HG03196 (cell line): ENCODE measurements around the gene GPC4.

ENCODE experiments used
- ATAC-seq: cut with Tn5 transposase; IDR thresholded peaks from one replicate; pipeline ENCODE4 v1.9.1; 2021; ENCODE audit not compliant: unreplicated experiment

Gene GPC4

DNA sequence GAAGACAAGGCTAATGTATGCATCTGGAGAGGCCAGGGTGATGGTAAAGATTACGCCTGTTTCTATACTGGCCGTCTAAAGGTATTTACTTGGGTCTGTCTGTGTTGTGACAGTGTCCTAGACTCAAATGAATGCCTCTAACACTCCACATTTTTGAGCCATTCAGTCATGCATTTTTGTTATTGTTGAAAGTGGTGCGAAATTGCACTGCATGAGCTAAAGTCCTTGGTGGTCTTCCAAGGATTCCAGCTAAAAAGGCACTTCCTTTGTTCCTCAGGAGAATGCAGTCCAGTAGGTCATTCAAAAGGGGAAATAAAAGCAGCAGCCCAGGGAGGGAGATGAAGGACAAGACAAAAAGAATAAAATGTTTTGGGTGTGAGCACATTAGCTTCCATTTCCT, 3.0 kb downstream of the GPC4 start:
- no peak for ATAC-seq

DNA sequence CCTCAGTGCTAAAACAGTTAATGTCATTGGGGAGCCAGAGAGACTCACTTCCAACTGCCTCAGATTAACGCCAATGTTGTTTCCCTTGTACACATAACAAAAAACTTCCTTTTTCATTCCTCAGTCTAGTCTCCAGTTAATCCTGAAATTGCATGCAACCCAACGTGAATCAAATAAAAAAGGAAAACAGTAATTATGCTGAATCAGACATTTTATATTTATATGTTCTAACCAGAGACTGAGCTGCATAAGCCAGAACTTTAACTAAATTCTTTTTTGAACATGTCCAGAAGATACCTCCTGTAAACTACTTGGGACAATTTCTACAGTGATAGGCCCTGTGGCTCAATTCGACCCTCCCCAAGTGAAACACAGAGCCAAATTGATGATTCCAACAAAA, 4.7 kb downstream of the GPC4 start:
- ATAC-seq: no peak

DNA sequence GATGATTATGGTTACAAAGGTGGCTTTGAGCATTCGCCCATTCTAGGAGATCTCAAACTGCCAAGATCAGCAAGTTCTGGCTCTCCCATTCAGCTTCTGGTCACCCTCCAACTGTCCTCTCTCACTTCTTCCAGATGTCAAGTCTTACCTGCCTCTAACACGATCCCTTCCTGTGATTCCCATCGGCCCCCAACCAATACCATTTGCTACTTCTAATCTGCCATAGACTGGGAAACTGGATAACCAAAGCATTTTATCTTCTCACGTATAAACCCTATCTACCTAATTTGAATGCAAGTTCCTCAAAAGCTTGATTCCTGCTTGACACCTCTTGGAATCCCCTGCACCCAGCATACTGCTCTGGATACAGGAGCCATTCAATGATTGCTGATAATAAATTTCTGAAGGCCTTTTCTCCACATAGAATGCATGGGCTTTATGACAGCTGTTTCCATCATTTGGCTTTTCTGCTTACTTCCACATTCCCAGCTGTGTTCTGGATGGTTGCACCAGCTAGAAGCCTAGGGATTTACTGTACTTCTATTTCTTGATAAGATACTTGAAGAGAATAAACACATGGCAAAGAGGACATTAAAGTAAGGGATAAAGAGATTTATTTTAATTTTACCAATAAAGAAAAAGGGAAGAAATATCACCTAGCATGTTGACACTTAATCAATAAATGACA, 9.6 kb downstream of the GPC4 start:
- ATAC-seq: no peak

DNA sequence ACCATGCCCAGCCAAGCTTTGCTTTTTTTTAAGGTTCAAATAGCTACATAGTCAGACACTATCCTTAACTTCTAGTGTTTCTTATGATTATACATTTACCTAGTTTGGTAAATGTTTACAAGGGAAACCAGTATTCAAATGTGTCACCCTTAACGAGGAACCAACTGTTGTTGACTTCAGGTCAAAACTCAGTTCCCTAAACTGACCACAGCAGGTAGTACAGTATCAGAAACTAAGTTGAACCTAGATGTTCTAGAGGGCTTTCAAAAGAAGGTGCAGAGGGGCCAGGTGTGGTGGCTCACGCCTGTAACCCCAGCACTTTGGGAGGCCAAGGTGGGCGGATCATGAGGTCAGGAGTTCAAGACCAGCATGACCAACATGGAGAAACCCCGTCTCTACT, 11.3 kb downstream of the GPC4 start:
- no peak for ATAC-seq

DNA sequence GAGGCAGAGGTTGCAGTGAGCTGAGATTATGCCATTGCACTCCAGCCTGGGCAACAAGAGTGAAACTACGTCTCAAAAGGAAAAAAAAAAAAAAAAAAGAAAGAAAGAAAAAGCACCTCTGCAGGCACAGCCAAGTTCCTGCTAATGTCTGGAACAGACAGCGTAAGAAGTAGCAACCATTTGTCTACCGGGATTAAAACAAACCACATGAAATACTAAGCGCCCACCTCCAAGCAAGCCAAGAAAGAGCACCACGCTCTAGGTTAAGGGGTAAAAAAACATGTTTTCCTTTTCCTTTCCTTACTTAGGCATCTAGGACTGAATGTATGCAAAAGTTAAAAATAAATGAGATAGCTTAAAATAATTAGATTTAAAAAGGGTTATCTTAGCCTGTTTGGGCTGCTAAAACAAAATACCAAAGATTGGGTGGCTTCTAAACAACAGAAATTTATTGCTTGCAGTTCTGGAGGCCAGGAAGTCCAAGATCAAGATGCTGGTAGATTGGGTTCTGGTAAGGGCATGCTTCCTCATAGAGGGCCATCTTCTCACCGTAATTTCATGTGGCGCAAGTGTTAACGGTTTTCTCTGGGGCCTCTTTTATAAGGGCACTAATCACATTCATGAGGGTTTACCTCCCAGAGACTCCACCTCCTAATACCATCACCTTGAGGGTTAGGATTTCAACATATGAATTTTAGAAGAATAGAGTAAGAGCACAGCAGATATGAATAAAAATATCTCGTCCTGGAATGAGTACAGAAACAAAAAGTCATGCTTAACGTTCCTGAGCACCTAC, 12.3 kb downstream of the GPC4 start:
- ATAC-seq: no peak

DNA sequence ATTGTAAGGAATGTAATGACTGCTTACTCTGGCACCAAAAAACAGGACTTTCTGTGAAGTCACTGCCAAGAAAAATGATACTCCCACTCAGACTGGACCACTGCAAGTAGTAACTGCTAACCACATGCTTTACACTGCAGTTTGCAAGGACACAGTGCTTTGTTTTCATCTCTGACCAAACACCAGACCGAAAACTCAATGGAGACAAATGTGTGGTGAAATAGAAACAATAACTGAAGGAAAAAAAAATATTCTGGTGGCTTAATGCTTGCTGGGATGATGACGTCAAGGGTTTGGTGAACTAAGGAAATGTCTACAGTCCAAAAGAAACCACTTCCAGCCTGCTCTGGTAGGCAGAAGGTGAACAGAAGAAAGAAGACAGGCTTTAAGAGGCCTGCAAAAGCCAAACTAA, 13.2 kb downstream of the GPC4 start:
- ATAC-seq: no peak

DNA sequence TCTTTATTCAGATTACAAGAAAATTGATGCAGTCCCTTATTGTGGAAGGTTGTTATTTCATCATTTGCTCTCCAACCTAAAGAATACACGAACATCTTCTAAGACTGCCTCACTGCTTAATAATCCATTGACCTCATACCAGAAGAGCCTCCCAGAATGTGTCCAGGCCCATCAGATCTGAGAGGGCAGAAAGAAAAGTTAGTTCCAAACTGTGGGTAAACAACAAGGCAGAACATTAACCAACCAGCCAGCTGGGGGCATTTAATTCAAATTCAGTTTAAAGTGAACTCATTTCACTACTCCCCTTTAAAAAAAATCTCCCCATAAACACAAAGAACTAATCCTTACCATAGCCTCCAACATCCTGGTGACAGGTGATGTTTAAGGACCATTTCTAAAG, 13.8 kb downstream of the GPC4 start:
- ATAC-seq: no peak

DNA sequence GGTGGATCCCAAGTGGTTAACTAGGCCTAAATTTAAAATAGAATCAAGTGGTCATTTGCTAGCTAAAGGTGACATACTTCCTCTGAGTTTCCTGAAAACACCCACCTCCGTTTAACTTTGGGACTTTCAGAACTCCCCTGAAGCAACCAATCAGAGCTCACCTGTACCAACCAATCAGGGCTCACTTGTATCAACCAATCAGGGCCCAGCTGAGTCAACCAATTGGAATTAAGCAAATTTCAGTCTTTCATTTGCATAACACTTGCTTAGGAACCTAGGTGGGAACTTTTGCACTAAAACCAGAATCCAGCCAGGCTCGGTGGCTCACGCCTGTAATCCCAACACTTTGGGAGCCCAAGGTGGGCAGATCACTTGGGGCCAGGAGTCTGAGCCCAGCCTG, 15.9 kb downstream of the GPC4 start:
- ATAC-seq: no peak

DNA sequence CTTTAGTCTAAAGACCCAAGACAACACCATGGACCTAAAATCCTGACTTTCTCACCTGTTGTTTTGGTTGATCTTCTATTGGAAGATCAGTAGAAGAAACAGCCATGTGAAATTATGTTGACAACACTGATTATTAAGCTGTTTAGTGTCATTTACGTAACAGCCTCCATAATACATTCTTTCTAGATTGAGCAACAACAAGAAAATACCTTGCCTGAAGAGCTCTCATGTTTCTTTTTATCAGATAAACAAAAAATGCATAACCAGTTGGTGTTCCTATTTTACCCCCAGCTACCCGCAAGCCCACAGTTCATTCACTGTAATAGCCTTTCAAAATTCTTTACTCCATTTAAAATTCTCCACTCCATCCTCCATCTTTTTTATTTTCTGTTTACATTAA, 20.5 kb downstream of the GPC4 start:
- no peak for ATAC-seq

DNA sequence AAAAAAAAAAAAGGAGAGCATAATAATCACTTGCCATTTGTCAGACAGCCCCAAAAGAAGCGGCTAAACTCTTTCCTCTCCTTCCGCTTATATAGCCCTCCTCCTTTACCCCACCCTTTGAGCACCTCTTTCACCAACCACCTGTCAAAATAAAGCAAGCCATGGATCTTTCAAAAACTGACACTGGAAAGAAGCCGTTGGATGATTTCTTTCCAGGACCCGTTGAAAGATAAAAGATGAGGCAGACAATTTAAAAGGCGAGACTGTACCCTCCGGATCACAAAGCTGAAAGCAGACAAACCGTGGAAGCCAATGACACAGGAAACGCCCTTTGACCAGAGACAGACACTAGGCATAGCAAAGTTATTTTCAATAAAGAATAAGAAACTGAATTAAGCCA, 22.6 kb downstream of the GPC4 start:
- ATAC-seq: no peak

DNA sequence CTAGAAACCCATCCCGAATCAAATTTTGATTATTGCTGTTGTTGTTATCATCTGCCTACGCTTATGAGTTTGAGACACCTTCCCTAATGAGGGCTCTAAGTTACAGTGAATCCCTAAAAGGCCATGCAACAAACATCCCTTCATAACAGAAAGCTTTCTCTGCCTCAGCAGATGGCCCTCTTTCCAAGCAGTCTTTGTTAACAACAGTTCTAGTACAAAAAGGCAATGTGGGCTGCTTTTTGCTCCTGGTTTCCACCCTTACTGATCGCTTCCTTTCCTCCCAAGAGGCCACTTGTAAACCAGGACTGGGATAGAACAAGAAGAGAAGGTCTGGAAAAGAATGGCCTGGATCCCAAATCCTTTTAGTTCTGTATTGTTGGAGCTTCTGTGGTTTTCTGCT, 24.2 kb downstream of the GPC4 start:
- no peak for ATAC-seq

DNA sequence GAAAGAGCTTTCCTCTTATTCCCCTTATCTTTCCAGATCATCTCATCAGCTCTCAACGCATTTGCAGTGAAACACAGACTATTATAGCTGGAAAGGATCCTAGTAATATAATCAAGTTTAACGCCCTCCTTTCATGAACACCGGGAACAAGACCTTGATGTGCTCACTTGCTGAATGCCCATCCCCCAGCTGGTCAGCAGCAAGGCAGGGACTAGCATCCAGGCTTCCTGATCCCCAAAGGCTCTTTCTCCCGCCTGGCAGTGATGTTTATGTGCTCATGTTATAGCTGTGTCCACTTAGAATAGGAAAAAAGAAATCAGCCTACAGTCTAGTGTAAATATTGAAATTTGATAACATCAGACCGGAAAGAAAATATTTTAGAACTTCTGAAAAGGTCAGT, 24.6 kb downstream of the GPC4 start:
- ATAC-seq: no peak

DNA sequence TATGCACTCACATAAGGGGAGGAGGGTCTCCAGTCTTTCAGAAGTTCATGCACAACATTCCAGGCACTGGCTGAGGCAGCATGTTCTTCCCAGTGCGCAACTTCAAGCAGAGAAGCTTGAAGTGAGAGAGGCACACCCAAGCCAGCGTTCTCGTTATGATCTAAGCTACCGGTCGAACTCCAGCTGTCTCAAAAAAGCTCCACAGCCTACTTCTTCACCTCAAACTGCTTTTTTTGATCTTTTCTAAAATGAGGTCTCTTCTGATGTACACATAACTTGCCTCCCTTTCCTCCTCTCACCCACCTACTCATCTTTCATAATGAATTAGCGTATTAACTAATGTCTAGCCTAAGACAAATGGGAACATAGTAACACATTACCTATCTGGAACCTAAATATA, 25.3 kb downstream of the GPC4 start:
- ATAC-seq: no peak

DNA sequence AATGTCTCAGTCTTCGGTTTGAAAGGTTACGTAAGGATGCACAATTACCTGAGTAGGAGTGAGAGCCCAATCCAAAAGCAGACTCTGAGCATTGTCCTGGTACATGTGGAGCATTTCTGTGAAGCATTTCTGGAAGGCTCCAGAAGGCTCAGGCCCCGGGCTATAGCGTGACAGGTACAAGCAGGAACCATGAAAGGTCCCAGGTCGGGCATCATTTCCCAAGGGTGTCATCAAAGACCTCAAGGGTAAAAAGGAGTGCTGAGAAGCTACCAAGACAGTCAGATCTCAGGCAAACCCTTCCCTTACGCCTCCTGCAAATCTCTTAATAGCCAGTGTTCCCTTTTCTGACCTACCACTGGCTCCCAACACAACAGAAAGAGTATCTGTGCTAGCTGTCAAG, 30.8 kb downstream of the GPC4 start:
- ATAC-seq: no peak

DNA sequence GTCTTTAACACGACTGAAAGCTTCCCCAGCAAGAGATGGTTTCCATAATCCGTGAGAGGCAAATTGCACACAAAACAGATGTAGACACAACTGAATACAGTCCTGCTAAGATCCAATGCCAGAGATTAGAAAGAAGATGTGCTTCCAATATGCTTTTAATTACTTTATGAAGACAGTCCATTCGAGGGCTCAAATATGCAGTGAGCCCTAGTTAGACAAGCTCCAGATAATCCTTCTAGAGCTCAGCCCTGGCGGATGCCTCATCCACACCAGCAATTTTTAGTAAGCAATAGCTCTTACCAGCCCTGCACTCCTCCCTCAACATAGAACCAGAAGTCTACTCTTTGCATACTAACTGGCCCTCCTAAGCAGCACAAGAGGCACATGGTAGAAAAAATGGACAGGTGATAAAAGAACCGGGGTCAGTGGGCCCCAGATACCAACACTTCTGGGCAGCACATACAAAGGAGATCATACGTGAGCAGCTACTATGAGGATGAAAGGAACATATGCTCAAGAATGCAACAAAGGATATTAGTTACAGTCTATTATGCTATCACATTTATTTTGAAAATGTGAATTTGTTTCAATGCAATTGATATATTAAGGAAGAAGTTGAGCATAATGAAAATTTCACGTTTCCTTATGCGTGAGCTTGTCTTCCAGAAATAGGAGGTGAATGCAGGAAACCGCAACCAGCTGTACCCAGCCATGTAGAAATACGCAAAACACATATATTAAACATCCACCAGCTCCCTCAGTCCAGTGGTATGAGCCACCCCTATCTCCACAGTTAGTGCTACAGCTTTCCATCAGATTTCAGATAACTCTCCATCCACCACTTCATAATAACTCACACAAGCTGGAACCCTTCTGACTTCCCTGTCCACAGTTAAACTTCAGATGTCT, 34.3 kb downstream of the GPC4 start:
- no peak for ATAC-seq

DNA sequence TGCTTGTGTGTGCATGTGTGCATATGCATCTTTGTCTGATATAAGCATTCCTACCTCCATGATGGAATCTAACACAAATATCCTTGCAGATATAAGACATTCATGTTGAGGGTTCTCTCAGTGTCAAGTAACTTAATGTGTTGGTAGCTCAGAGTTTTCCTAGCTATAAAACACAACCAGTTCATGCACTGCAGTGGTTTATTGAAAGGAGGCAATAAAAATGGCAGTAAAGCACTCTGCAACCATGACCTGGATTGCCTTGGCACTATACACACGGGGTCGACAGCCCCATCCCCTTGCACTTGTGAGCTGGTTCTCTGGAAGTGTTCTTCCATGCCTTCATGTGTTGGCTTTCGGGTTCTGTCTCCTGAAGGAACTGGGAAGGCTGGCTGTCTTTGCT, 38.9 kb downstream of the GPC4 start:
- no peak for ATAC-seq

DNA sequence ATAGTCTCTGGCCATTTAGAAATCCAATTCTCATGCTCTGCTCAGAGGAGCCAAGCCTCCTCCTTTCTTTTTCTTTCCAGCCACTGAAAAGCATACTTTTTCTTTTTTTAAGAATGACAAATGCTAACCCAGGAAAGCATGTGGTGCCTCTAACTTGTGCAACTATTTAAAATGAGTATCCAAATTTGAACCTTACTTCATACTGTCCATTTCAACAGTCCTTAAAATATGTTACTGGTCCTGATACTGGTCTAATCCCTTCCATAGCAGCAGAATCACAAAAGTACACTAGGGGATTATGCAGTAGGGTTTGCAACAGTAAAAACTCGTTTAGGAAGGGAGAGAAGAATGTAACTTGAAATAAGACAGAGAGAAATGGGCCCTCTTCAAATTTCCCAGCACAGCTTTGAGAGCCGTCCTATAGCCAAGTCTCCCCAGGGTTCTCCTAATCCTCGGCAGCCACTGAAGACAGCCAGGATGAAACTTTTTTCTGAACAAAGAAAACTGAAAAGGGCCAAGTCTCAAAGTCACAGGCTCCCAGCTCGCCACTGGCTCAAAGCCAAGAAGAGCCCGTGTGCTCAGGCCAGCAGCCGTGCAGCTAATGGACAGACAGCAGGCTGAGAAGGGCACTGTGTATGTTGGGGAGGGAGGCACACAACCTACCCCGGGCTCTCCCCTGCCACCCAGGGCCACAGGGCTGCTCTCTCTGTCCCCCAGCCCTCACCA, 39.5 kb downstream of the GPC4 start:
- no peak for ATAC-seq

DNA sequence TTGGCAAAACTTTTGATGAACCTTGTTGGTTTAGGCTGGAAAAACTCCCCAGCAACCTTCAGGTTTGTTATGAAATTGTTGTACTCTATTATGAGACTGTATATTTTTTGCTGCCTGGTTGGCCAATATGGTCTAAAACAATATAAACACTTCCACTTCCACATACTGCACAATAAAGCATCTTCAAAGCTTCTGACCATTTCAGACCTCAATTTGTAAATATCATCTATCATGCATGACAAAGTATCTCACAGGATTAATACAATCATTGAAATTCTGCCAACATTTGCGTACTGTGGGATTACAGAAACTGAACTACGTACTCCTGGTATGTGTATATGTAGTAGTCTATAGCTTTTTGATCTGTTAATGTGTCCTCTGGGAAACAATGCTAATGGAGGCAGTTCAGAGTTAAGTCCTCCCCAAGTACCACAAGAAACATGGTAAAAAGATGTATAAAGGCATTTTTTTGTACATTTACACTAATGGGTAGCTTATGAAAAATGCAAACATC, 40.4 kb downstream of the GPC4 start:
- ATAC-seq: no peak

DNA sequence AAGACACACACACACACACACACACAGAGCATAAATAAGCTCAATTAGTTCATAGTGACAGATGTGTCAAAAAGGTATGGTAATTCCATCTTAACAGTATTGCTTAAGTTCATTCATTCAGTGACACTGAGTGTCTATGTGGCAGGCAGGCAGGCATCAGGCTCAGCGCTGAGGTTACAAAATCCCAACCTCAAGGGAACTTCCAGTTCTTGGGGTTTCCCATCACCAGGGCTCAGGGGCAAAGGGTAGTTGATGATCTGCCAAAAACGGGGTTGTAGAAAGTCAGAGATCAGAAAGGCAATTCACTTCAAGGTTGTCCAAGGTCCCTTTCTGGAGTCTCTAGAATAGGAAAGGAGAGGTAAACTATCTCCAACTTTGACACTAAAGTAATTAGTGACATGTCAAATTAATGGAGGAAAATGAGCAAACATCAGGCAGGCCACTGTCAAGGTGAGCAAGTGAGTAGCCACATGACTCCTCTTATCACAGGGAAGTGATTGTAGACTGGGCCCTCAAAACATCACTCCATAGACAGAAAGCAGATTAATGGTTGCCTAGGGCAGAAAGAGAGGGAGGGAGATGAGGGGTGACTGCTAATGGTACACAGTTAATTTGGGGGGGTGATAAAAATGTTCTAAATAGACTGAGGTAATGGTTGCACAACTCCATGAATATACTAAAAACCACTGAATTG, 41.8 kb downstream of the GPC4 start:
- no peak for ATAC-seq

DNA sequence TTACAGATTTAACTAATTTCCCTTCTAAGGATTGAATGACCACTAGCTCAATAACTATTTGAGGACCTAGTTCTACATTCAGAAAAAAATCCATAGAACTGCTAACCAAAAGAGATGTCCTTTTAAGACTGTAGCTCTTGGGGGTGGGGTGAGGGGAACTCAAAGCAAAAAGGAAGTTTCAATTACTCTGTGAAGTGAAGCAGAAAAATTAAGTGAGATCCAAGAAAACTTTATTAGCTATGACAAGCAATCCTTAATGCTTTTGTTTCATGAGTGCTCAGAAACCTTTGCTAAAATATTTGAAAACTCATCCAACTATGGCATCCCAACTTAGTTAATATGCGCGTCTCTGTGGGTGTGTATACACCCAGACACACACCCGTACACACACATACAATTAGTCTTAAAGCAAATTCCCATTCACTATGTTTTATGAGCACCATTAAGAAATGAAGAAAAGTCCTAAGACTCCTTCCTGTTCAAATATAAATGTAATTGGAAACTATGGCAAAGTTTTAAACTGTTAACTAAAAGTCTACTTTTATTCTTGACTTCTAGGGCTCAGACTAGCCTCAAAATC, 44.5 kb downstream of the GPC4 start:
- no peak for ATAC-seq
